Fibroblast of gingiva (primary cell): Measurements from ENCODE around the gene HMMR.
"Not testable (repeated sequence)": the region's sequence is repeated elsewhere in the genome, so short reads cannot be mapped to it uniquely, and the experiment has no call there.

ENCODE experiments used
- DNase-seq: peaks from one replicate; pipeline ENCODE4 v3.0.0-alpha.2; 2011; ENCODE audit warnings: low read depth

HMMR gene

GRCh38 chr5:163506095-163506457 lies 45.6 kb downstream of the HMMR start:
- DNase-seq = no peak

DNA sequence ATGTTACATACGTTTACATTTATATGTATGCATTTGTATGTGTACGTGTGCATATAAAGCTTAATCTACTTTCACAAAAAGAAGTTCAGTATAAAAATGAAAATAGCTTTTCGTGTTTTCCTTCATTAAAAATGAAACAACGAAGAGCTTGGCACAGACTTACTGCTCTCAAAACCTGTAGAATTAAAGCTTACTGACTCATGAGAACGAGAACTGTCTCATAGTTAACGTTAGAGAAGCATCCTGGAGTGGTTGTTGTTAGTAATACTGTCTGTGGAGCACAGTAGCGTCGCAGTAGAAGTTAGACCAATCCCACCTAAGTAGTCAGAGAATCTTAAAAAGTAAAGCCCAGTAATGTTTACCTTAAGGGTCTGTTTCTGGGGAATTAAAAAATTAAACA lies 46.3 kb downstream of the HMMR start:
- DNase-seq = no peak

GRCh38 chr5:163508753-163509152 lies 48.3 kb downstream of the HMMR start:
- no peak for DNase-seq

DNA sequence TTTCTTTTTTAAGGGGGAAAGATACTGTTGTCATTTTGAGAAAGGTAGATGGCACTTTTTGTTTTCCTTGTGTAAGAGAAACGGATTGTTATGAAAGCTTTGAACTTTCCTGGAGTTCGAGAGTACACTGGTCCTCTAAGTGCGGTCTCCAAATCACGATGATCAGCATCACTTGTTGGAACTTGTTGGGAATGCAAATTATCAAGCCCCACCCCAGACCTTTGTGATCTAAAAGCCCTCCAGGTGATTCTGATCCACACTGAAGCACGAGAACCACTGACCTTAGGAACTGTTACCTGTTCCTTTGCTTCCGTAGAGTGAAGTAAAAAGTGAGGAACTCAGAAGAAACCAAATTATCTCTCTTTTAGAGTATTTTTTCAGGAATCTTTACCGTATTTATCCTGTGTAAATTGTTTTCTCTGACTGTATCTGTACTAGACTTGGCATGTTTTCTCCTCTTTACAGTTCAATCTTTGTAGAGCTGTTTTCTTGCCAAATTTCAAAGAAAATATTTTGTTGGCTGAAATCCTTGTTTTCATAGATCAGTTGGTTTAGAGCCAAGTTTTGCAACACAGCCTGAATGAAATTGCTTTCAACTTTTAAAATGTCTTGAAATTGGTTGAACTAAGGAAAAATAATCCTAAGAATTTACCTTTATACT lies 49.0 kb downstream of the HMMR start:
- DNase-seq = peak; percentile 79

DNA sequence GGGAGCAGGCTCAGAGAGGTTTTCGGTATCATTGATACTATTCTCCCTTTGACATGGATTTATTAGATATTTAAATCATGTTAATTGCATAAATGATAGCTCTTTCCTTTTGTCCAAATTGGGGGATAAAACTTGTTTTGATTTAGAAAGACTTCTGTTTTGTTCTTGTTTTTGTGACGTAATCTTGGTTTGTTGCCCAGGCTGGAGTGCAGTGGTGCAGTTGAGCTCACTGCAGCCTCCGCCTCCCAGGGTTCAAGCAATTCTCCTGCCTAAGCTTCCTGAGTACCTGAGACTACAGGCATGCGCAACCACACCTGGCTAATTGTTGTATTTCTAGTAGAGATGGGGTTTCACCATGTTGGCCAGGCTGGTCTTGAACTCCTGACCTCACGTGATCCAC lies 52.1 kb downstream of the HMMR start:
- no peak for DNase-seq

GRCh38 chr5:163525096-163525495 lies 64.7 kb downstream of the HMMR start:
- no peak for DNase-seq

- DNase-seq = no peak
These were observed 69.3 kb downstream of the HMMR start for GRCh38 chr5:163529698-163530097.

GRCh38 chr5:163531272-163531671 lies 70.8 kb downstream of the HMMR start:
- DNase-seq = no peak

GRCh38 chr5:163532171-163533084 lies 72.0 kb downstream of the HMMR start:
- DNase-seq = no peak

- no peak for DNase-seq
These were observed 72.8 kb downstream of the HMMR start for GRCh38 chr5:163533223-163533622.

DNA sequence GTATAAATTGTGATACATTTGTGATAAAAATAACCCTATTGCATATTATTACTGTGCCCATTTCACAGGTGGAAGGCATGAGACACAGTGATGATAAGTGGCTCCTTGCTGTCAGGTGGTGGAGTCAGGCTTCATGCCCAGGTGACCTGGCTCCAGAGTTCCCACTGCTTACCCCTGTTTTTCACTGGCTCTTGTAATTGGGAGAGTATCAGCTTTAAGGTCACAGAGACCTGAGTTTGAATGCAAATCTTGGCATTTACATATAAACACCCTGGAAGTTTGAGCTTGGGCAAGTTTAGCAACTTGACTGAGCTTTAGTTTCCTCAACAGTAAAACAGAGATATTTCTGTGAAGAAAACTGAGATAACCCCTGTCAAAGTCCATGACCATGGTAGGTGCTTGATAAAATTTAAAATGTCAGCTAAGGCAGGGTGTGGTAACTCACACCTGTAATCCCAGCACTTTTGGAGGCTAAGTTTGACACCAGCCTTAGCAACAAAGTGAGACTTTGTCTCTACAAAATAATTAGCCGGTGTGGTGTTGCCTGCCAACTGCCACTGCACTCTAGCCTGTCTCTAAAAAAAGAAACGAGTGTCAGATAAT lies 74.2 kb downstream of the HMMR start:
- DNase-seq = no peak

- DNase-seq = no peak
These were observed 74.9 kb downstream of the HMMR start for GRCh38 chr5:163535290-163535689.

DNA sequence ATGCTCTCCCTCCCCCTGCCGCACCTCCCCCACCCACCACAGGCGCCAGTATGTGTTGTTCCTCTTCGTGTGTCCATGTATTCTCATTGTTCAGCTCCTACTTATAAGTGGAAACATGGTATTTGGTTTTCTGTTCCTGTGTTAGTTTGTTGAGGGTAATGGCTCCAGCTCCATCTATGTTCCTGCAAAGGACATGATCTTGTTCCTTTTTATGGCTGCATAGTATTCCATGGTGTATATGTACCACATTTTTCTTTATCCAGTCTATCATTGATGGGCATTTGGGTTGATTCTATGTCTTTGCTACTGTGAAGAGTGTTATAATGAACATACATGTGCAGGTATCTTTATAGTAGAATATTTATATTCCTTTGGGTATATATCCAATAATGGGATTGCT lies 76.0 kb downstream of the HMMR start:
- not testable (repeated sequence) for DNase-seq

GRCh38 chr5:163540696-163541095 lies 80.3 kb downstream of the HMMR start:
- DNase-seq = no peak
